ENCODE results near the gene EZH2. TPM values are rescaled to one million over a fixed set of nuclear protein-coding genes. Genes with fewer than 3 reads are reported as not detected.

Gene EZH2
- total and polyA plus RNA-seq, 2 donors from 2014 or later: 1.6 to 4.7 TPM

GRCh38 chr7:148800677-148801076 is 83.4 kb downstream of the EZH2 start:
- peaks cover 9 to 47% (median 31%) of the 10 kb centered on the region in 3 donors for H3K36me3 ChIP-seq (ENCODE audit: control insufficient read depth in 2 of 3, insufficient read depth in 3 of 3, low read length in 3 of 3)
- H3K9me3 ChIP-seq (ENCODE audit: control insufficient read depth in 2 of 3, insufficient read depth in 1 of 3, low read length in 3 of 3): no peaks in the 10 kb centered on the region
- no peaks in the 10 kb centered on the region for H3K27me3 ChIP-seq (ENCODE audit: control insufficient read depth, insufficient read depth, low read length)
- no peak overlapping the region for H3K4me3 ChIP-seq (ENCODE audit: low read length in 3 of 3)
- no peak for TF ChIP-seq CTCF (IDR thresholded peaks at IDR 0.05; ENCODE audit: borderline replicate concordance, extremely low read depth, insufficient read depth)
- DNase-seq (no peak), FAIRE-seq (no peak)
- no peaks in the 10 kb centered on the region for H3K4me1 ChIP-seq (ENCODE audit: control insufficient read depth in 2 of 3, insufficient read depth in 2 of 3, low read depth in 1 of 3, low read length in 3 of 3)
- intact Hi-C loops (cut with DNase I): no loop called here
- H3K9ac ChIP-seq (ENCODE audit: low read length in 3 of 3): no peak overlapping the region
- H3K27ac ChIP-seq (ENCODE audit: low read depth in 2 of 2, low read length in 2 of 2): no peak overlapping the region

GRCh38 chr7:148799893-148800555 is 84.1 kb downstream of the EZH2 start:
- peaks cover 9 to 47% (median 31%) of the 10 kb centered on the region in 3 donors for H3K36me3 ChIP-seq (ENCODE audit: control insufficient read depth in 2 of 3, insufficient read depth in 3 of 3, low read length in 3 of 3)

GRCh38 chr7:148796841-148797240 is 87.2 kb downstream of the EZH2 start:
- no peaks in the 10 kb centered on the region for H3K9me3 ChIP-seq (ENCODE audit: control insufficient read depth in 2 of 3, insufficient read depth in 1 of 3, low read length in 3 of 3)
- H3K4me3 ChIP-seq (ENCODE audit: low read length in 3 of 3): no peak overlapping the region
- H3K36me3 ChIP-seq (ENCODE audit: control insufficient read depth in 2 of 3, insufficient read depth in 3 of 3, low read length in 3 of 3): peaks cover 11 to 65% (median 35%) of the 10 kb centered on the region in 3 donors
- no peak for FAIRE-seq
- no peaks in the 10 kb centered on the region for H3K27me3 ChIP-seq (ENCODE audit: control insufficient read depth, insufficient read depth, low read length)
- H3K27ac ChIP-seq (ENCODE audit: low read depth in 2 of 2, low read length in 2 of 2): no peak overlapping the region
- intact Hi-C loops (cut with DNase I): no loop called here
- no peak for DNase-seq
- no peak for TF ChIP-seq CTCF (IDR thresholded peaks at IDR 0.05; ENCODE audit: borderline replicate concordance, extremely low read depth, insufficient read depth)
- no peak overlapping the region for H3K9ac ChIP-seq (ENCODE audit: low read length in 3 of 3)
- H3K4me1 ChIP-seq (ENCODE audit: control insufficient read depth in 2 of 3, insufficient read depth in 2 of 3, low read depth in 1 of 3, low read length in 3 of 3): no peaks in the 10 kb centered on the region

More at GRCh38 chr7:148799893-148800555, 84.1 kb downstream of the EZH2 start:
- DNase-seq (no peak), FAIRE-seq (no peak)
- TF ChIP-seq CTCF (IDR thresholded peaks at IDR 0.05; ENCODE audit: borderline replicate concordance, extremely low read depth, insufficient read depth): no peak
- Histone ChIP-seq H3K9me3 (ENCODE audit: control insufficient read depth in 2 of 3, insufficient read depth in 1 of 3, low read length in 3 of 3) (no peaks in the 10 kb centered on the region), H3K27me3 (ENCODE audit: control insufficient read depth, insufficient read depth, low read length) (no peaks in the 10 kb centered on the region), H3K27ac (ENCODE audit: low read depth in 2 of 2, low read length in 2 of 2) (no peak overlapping the region), H3K4me3 (ENCODE audit: low read length in 3 of 3) (no peak overlapping the region), H3K9ac (ENCODE audit: low read length in 3 of 3) (no peak overlapping the region), H3K4me1 (ENCODE audit: control insufficient read depth in 2 of 3, insufficient read depth in 2 of 3, low read depth in 1 of 3, low read length in 3 of 3) (no peaks in the 10 kb centered on the region)
- intact Hi-C loops (cut with DNase I): no loop called here
